ENCODE measurements around the gene NDE1.
"Not testable (repeated sequence)": the region's sequence is repeated elsewhere in the genome, so short reads cannot be mapped to it uniquely, and the experiment has no call there.

DNA sequence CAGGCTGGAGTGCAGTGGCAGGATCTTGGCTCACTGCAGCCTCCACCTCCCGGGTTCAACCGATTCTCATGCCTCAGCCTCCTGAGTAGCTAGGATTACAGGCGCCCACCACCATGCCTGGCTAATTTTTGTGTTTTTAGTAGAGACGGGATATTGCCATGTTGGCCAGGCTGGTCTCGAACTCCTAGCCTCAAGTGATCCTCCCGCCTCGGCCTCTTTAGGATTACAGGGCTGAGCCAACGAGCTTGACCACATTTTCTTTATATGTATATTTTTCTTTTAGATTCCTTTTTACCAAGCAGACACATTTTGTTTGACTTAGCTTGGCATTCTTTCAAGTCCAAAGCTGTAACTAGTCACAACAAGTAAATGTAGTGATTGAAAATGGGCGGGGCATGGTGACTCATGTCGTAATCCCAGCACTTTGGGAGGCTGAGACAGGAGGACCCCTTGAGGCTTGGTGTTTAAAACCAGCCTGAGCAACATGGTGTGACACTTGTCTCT lies 5.0 kb upstream of the NDE1 start:
- TF ChIP-seq, protein P1, sequence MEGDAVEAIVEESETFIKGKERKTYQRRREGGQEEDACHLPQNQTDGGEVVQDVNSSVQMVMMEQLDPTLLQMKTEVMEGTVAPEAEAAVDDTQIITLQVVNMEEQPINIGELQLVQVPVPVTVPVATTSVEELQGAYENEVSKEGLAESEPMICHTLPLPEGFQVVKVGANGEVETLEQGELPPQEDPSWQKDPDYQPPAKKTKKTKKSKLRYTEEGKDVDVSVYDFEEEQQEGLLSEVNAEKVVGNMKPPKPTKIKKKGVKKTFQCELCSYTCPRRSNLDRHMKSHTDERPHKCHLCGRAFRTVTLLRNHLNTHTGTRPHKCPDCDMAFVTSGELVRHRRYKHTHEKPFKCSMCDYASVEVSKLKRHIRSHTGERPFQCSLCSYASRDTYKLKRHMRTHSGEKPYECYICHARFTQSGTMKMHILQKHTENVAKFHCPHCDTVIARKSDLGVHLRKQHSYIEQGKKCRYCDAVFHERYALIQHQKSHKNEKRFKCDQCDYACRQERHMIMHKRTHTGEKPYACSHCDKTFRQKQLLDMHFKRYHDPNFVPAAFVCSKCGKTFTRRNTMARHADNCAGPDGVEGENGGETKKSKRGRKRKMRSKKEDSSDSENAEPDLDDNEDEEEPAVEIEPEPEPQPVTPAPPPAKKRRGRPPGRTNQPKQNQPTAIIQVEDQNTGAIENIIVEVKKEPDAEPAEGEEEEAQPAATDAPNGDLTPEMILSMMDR (IDR thresholded peaks at IDR 0.05) = not testable (repeated sequence)
- not testable (repeated sequence) for TF ChIP-seq POLR2A (IDR thresholded peaks at IDR 0.05)
